NCI-H1092 (cell line): ENCODE data around the gene LKAAEAR1.

Source experiments
- DNase-seq: peaks from one replicate; lab custom pipeline; 2025; lab: John Stamatoyannopoulos, UW

Gene LKAAEAR1

DNA sequence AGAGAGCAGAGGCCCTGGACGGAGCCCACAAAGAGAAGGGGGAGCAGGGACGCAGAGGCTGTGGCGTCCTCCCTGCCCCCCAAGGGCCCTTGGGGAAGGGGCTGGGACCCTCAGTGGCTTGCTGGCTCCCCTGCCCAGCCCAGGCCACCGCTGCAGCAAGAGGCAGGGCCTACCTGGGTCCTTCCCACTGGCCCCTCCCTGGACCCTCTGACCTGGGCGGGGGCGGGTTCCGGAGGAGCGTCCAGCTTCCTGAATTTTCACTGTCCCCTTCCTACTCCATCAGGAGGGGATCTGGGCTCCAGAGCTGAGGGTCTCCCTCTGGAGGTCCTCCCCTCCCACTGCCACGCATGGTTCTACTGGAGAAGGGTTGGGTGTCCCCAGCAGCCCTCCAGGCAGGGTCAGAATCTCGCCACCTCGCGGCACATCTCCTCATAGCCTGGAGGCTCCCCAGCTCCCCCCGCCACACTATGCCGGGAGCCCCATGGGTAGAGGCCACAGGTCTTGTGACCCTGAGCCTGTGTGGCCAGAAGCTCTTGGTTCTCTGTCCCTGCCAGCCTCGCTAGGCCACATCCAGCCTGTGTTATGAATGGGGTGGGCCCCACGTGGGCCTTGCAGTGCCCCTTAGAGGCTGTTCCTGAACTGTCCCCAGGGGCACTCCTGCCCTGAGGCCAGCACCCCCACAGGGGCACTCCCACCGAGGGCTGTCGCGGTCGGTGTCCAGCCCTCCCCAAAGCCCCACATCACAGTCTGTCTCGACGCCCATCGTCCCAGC is 33.8 kb downstream of the LKAAEAR1 start:
- DNase-seq = no peak

- DNase-seq = no peak
These were observed 34.3 kb downstream of the LKAAEAR1 start for GRCh38 chr20:64049878-64050260.

GRCh38 chr20:64049060-64049877 is 34.9 kb downstream of the LKAAEAR1 start, which contains the start of gene SOX18:
SOX18 (minus strand) TSS chr20:64049639; CDS start chr20:64049516, 123 bp downstream.
- no peak for DNase-seq

GRCh38 chr20:64048402-64049044 is 35.7 kb downstream of the LKAAEAR1 start:
- DNase-seq = no peak

DNA sequence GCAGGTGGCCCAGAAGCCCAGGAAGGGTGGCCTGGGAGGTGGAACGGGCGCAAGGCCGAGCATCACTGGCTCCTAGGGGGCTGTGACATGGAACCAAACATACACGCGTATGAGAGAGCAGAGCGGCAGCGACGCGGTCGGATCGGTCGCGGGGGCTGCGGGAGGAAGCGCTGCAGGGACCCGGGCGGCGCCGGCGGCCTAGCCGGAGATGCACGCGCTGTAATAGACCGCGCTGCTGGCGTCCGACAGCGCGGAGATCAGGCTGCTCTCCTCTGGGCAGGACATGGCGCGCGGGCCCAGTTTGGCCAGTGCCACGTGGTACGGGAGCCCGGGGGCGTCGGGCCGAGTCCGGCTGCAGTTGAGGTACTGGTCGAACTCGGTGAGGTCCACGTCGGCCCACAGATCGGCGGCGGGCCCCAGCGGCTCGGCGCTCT is 36.2 kb downstream of the LKAAEAR1 start:
- DNase-seq = no peak

DNA sequence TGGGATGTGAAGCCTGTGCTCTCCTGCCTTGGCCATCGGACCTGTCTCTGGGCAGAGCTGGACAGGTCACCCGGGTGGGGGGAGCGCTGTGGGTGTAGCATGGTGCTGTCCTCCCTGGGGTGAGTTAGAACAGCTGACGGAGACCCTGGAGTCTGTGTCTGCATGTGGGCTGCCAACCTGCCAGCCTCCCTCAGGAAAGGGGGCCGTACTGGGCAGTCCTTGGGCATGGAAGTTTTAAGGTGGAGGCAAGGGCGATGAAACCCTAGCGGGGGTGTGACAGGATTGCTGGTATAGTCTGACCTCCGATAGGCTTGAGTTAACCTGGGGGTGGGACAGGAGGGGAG is 37.2 kb downstream of the LKAAEAR1 start:
- DNase-seq = no peak

DNA sequence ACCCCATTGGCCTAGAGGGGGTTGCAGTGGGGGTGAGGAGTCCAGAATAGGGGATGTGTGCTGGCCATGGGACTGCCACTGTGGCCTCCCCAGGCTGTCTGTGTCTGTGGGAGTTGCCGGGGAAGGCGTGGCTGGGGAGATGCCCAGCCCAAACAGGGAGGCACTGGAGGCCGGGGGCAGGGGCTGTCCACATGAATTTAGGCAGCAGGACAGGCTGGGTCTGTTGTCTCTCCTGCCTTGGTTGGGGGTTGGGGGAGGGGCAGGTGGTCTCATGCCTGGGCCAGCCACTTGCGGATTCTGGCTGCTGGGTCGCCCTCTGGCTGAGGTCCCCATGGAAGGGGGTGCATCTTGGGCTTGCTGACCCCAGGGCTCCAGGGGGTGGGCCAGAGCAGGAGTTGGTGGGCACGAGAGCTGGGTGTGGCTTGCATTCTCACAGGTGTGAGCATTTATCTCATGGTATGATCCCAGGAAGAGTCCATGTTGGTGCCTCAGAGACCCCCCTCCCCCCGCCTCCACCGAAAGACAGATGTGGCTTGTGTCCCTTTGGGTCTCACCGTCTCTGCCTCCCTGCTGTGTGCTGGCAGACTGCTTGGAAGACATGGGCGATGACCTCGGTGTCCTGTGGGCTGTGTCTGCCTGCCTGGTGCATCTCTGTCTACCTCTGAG is 38.7 kb downstream of the LKAAEAR1 start:
- no peak for DNase-seq

GRCh38 chr20:64044484-64045247 is 39.5 kb downstream of the LKAAEAR1 start:
- DNase-seq = no peak

DNA sequence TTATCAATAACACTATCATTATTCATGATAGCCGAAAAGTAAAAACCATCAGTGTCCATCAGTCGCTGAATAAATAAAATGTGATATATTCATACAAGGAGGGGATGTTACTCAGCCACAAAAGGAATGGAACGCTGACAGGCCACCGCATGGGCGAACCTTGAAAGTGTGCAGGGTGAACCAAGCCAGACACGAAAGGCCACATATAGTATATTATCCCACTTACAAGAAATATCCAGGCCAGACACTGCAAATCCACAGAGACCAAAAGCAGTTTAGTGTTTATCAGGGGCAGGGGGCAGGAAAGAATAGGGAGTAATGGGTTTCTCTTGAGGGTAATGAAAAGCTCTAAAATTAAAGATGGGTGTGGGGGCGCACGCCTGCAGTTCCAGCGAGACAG is 40.4 kb downstream of the LKAAEAR1 start:
- no peak for DNase-seq

GRCh38 chr20:64042054-64042781 is 42.0 kb downstream of the LKAAEAR1 start:
- DNase-seq = no peak

DNA sequence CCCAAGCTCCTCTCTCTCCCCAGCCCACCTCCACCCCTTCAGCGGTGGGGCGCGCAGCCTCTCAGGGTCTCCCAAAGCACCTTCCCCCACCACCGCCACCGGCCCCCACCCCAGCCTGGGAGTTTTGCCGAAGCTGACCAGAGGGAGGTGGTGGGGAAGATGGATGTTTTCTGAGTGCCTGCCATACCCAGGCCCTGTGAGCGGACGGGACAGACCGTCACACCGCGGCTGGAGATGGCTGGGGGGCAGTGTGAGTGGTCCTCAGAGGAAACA is 42.5 kb downstream of the LKAAEAR1 start:
- no peak for DNase-seq

DNA sequence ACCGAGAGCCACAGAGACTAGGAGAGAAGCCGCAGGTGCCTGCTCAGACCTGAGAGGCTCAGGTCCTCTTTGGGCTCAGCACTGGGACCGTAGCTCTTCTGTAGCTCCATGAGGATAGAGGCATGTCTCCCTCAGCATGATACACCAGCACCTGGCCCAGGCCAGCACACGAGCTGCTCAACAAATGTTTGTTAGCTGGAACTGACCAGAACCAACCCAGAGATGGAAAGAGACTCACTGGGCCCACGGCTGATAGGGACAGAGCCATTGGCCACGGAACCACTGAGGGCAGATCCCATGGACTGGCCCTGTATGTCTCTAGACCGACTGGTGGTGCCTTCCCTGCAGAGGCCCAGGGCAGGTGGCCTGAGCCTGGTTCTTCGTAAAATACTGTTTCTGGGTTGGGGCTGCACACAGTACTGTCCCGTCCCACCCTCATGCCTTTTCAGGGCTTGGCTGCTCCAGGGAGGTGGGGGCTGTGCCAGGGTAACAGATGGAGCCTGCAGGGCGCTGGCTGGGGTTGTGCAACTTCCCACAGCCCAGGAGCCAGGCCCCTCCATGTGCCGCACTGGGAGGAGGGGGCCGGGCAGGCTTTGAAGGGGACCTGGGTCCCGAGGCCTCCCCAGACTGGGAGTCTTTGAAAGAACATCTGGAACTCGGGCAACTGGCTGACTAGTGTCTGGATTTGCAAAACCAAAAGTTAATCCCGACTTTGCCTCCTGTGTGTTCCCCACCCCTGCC is 43.0 kb downstream of the LKAAEAR1 start:
- DNase-seq = no peak

GRCh38 chr20:64040231-64041039 is 43.8 kb downstream of the LKAAEAR1 start:
- no peak for DNase-seq

DNA sequence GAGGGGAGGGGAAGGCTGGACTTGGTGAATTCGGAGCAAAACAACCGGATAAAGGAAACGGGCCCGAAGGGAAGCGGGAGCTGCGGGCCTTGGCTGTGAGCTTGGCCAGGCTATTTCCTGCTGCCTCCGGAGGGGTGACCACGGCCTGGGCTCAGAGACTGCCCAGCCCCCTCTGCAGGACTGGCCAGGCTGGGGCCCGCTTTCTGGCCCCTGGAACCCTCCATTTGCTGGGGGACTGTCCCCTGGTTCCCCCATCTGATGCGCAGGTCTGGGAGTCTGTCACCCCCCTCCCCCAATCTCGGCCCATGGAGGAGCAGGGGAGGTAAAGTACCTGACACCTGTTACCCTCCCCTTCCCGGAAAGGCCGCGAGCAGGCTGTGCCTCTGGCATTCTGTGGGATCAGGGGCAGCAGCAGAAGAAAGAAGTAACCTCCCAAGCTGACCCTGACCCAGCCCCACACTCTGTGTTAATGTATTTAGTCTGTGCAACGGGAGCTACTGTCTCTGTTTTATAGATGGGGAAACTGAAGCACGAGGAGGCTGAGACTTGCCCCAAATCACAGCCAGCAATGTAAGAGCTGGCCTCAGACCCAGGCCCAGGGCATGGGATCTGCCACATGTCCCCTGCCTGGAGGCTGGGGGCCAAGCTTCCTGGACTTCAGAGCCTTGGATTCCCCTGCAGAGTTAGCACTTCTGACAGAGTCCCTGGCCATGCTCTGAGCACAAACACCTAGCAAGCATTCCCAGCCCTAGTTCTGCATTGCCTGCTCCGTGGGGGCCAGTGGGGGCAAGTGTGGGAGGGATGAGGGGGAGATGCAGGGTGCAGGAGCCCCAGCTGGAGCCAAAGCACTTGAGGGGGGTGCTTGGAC is 44.7 kb downstream of the LKAAEAR1 start:
- no peak for DNase-seq

- peak; percentile 38 for DNase-seq
These were observed 45.5 kb downstream of the LKAAEAR1 start for GRCh38 chr20:64038565-64039292.

DNA sequence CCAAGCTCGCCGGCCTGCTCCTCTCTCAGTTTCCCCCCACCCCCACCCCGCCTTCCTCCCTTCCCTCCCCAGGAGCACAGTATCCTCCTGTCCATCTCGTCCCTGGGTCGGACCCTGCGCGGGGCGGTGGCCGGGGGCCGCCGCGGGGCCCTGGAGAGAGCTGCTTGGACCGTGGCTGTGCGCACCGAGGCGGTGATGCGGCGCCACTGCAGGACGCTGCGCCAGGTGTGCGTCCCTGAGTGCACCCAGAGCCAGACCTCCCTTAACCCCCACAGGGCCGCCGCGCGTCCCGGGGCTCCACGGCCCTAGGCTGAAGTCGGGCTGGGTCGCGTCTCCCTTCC is 46.0 kb downstream of the LKAAEAR1 start:
- DNase-seq = no peak

DNA sequence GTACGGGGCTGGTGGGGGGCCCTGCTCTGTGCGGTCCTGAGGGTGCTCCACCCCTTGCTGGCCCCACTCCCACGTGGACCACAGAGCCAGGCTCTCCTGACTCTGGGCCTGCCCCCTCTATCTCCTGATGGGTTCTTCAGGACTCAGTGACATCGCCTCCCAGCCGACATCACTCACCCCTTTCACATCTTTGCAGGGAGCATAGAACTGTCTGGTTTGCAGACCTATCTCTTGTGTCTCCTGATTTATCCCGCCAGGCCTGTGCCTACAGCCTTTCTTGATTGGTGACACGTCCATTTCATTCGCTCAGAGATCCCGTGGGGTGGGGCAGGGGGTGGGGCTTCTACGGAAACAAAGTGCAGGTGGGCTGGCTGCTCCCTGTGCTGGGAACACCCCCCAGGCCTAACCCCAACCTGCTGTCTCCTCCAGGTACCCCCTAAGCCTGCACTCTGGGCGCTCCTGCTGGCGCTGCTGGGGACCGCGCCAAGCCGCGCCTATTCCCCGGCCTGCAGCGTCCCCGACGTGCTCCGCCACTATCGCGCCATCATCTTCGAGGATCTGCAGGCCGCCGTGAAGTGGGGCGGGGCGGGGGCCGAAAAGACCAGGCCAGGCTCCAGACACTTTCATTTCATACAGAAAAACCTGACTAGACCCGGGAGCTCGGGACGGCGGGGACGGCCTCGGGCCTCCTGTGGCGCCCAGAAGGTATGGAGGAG is 46.5 kb downstream of the LKAAEAR1 start:
- DNase-seq = no peak

DNA sequence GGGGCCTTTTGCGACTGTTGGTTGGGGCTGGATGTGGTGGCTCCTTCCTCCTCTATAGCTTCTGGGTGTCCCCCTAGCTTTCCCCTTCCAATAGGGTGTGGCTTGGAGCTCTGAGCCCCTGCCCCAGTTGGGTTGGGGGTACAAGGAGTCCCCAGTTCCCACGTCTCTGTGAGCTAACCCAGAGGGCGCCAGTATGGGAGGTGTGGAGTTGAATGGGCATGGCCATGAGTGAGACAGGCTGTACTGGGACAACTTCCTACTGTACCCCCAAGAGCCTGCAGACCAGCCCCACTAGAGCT is 47.0 kb downstream of the LKAAEAR1 start:
- no peak for DNase-seq
